K562 (cell line): Measurements from ENCODE around the gene BNIPL.

Source experiments
- CHD2 ChIP-seq: IDR thresholded peaks from 2 replicates; pipeline ENCODE4 v1.6.1; 2011; ENCODE audit warnings: low read depth, low read length
- EP300 ChIP-seq: IDR thresholded peaks from 2 replicates; pipeline ENCODE4 v1.6.1; 2012; ENCODE audit warnings: low read length, improper control_type of control experiment
- TCF7 ChIP-seq: sonication (generic); IDR thresholded peaks from 2 replicates; pipeline ENCODE4 v1.6.1; 2016; ENCODE audit warnings: antibody characterized with exemption, borderline replicate concordance
- ZNF146 ChIP-seq: IDR thresholded peaks from one replicate; pipeline ENCODE4 v1.6.1; 2018; ENCODE audit warnings: missing compliant biosample characterization; ENCODE audit not compliant: unreplicated experiment

DNA sequence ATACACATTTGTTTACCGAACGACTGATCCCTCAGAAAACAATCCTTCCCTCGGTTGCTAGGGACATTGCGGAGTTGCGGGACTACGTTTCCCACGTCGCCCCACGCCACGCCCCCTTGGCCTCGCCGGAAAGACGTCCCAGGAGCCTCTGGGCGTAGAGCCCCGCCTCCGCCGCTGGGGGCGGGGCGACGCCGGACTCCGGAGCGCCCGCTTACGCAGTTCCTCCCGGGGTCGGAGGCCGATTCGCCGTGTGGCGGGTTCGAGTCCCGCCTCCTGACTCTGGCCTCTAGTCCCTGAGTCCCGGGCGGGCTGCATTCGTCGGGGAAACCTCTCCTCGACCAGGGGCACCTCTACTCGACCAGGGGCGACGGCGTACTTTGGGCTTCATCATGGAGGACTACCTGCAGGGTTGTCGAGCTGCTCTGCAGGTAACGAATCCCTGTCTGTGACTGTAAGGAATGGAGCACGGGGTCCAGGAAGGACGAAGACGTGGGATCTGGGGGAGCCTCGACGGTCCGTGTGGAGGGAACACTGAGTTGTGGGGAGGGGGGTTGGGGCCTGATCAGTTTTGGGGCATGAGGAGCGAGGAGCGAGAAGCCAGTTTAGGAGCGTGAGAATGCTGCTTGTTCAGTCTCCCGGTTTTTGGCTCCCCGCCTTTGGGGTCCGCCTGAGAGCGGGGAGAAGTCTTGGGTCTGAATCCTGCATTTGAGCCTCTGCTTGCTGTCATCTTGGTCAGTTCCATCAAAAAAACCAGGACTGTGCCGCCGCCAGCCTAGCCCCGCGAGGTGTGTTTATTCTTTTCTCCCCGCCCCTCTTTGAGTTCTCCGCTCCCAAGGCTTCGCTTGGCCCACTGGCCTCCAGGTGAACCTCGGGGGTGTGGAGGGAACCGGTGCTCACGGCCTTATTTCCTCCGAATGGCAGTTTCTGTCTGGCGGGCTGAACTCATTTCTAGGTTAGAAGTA, 27.9 kb upstream of the BNIPL start, which contains the start of gene PRUNE1:
- TF ChIP-seq ZNF146 (CRISPR knock-in tag) (no peak), TCF7 (no peak), EP300 (no peak; the same call in 1 of the 2 replicates), CHD2 (no peak)
